DOHH2 (cell line): ENCODE data around the gene HOGA1.
A peak's percentile ranks its signal among the peaks of the same experiment; 100 is the strongest.

Experiments used
- H3F3A ChIP-seq: fragments of 200-600 bp; sonication (generic), shearing (Covaris generic); 2 replicates; pipeline ENCODE4 v1.6.0; 2016; ENCODE audit warnings: antibody characterized with exemption, mild to moderate bottlenecking; ENCODE audit not compliant: control insufficient read depth, insufficient read depth
- H3K27ac ChIP-seq: fragments of 200-600 bp; sonication (generic); 2 replicates; pipeline ENCODE4 v1.5.1; 2014; ENCODE audit warnings: low read depth, mild to moderate bottlenecking, low read length, moderate library complexity
- H3K27me3 ChIP-seq: fragments of 200-600 bp; sonication (generic); 2 replicates; pipeline ENCODE4 v1.6.1; 2014; ENCODE audit warnings: mild to moderate bottlenecking, low read length, mixed read lengths; ENCODE audit not compliant: control insufficient read depth
- H3K36me3 ChIP-seq: fragments of 200-600 bp; sonication (generic); 2 replicates; pipeline ENCODE4 v1.6.1; 2014; ENCODE audit warnings: mild to moderate bottlenecking, low read length, moderate library complexity, mixed read lengths; ENCODE audit not compliant: control insufficient read depth
- H3K4me1 ChIP-seq: fragments of 200-600 bp; sonication (generic); 2 replicates; pipeline ENCODE4 v1.6.1; 2014; ENCODE audit warnings: mild to moderate bottlenecking, low read length, mixed read lengths; ENCODE audit not compliant: control insufficient read depth
- H3K4me2 ChIP-seq: fragments of 200-600 bp; sonication (generic); 2 replicates; pipeline ENCODE4 v1.6.0; 2014; ENCODE audit warnings: mild to moderate bottlenecking, low read length, moderate library complexity
- H3K4me3 ChIP-seq: fragments of 200-600 bp; sonication (generic); 2 replicates; pipeline ENCODE4 v1.5.1; 2014; ENCODE audit warnings: mild to moderate bottlenecking, low read length, mixed read lengths
- H3K79me2 ChIP-seq: fragments of 200-600 bp; sonication (generic); 2 replicates; pipeline ENCODE4 v1.6.1; 2014; ENCODE audit warnings: mild to moderate bottlenecking, low read length, mixed read lengths; ENCODE audit not compliant: control insufficient read depth
- H3K9me2 ChIP-seq: fragments of 200-600 bp; sonication (generic); replicated peaks from 2 replicates; pipeline ENCODE4 v1.6.1; 2014; ENCODE audit warnings: mild to moderate bottlenecking, low read length, mixed read lengths; ENCODE audit not compliant: control insufficient read depth
- H3K9me3 ChIP-seq: fragments of 200-600 bp; sonication (generic); 2 replicates; pipeline ENCODE4 v1.6.1; 2014; ENCODE audit warnings: antibody characterized with exemption, low read length, mixed read lengths; ENCODE audit not compliant: control insufficient read depth, insufficient read depth
- H4K20me1 ChIP-seq: fragments of 200-600 bp; sonication (generic); 2 replicates; pipeline ENCODE4 v1.6.0; 2014; ENCODE audit warnings: low read depth, mild to moderate bottlenecking, antibody characterized with exemption, low read length, moderate library complexity; ENCODE audit not compliant: control insufficient read depth, insufficient read depth
- EZH2phosphoT487 ChIP-seq: fragments of 200-600 bp; sonication (generic); IDR thresholded peaks from 2 replicates; pipeline ENCODE4 v1.6.1; 2017; ENCODE audit warnings: borderline replicate concordance, mild to moderate bottlenecking, antibody characterized with exemption, low read length, moderate library complexity, mixed read lengths
- TF ChIP-seq, protein P1 (sequence below): fragments of 200-600 bp; sonication (generic); IDR thresholded peaks from one replicate; pipeline ENCODE4 v1.5.1; 2014; ENCODE audit warnings: antibody characterized with exemption, mild to moderate bottlenecking, low read depth, low read length; ENCODE audit not compliant: poor library complexity, severe bottlenecking

HOGA1 gene

DNA sequence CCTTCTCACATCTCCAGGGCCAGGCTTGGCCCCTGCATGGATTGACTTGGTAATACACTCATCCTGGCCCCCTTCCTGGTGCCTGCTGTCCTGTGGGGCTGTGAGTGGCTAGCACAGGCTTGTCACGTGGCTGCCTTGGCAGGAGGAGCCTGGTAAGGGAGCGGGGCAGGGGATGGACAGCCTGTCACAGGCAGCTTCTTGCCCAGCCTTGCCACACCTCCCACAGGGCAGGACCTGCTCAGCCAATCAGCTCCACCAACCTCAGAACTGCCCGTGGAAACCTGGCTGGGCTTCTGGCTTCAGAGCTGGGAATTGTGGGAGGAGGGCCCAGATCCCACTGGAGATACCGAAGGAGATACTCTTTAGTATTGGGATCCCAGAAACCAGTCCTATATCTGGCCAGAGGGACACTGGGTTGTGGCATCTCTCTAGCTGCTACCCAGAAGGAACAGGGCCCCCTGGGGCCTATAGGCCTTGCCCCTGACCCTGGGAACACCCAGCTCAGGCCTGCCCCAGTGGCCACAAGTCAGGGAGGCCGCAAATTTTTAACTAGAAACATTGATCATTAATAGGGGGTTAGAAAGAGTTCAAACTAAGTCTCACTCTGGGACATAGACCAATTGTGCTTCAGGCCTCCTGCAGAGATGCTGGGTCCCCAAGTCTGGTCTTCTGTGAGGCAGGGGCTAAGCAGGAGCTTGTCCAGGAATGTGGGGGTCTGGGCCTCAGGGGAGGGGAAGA lies at the start of gene HOGA1:
TSS of gene HOGA1 (plus strand) at position 330 of the 738 bp plus-strand sequence. CDS start at position 645, 315 bp downstream.
- Histone ChIP-seq H3K79me2 (no peaks in the 10 kb centered on the region), H3F3A (no peaks in the 10 kb centered on the region), H3K4me3 (no peak within 1 kb of the TSS), H3K36me3 (no peaks in the 10 kb centered on the region), H4K20me1 (no peaks in the 10 kb centered on the region), H3K4me2 (no peak within 1 kb of the TSS), H3K27ac (no peak within 1 kb of the TSS), H3K9me3 (no peaks in the 10 kb centered on the region), H3K27me3 (no peaks in the 10 kb centered on the region), H3K4me1 (no peaks in the 10 kb centered on the region), H3K9me2 (no peaks in the 10 kb centered on the region)
- TF ChIP-seq EZH2phosphoT487: no peak
- TF ChIP-seq, protein P1, sequence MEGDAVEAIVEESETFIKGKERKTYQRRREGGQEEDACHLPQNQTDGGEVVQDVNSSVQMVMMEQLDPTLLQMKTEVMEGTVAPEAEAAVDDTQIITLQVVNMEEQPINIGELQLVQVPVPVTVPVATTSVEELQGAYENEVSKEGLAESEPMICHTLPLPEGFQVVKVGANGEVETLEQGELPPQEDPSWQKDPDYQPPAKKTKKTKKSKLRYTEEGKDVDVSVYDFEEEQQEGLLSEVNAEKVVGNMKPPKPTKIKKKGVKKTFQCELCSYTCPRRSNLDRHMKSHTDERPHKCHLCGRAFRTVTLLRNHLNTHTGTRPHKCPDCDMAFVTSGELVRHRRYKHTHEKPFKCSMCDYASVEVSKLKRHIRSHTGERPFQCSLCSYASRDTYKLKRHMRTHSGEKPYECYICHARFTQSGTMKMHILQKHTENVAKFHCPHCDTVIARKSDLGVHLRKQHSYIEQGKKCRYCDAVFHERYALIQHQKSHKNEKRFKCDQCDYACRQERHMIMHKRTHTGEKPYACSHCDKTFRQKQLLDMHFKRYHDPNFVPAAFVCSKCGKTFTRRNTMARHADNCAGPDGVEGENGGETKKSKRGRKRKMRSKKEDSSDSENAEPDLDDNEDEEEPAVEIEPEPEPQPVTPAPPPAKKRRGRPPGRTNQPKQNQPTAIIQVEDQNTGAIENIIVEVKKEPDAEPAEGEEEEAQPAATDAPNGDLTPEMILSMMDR: no peak

- Histone ChIP-seq H3K4me2 (no peak overlapping the region), H3K9me3 (no peaks in the 10 kb centered on the region), H3K27me3 (0 out of 2 replicates have a peak, but pooled peaks cover 2% of the 10 kb centered on the region), H3F3A (no peaks in the 10 kb centered on the region), H3K27ac (no peak overlapping the region), H3K4me1 (no peaks in the 10 kb centered on the region), H4K20me1 (0 out of 2 replicates have a peak, but pooled peaks cover 3% of the 10 kb centered on the region), H3K79me2 (no peaks in the 10 kb centered on the region), H3K4me3 (no peak overlapping the region), H3K9me2 (no peaks in the 10 kb centered on the region), H3K36me3 (no peaks in the 10 kb centered on the region)
- no peak for TF ChIP-seq EZH2phosphoT487
- TF ChIP-seq, protein P1: peak; percentile 79
Observed at GRCh38 chr10:97534746-97535367, 49.3 kb upstream of the HOGA1 start.

DNA sequence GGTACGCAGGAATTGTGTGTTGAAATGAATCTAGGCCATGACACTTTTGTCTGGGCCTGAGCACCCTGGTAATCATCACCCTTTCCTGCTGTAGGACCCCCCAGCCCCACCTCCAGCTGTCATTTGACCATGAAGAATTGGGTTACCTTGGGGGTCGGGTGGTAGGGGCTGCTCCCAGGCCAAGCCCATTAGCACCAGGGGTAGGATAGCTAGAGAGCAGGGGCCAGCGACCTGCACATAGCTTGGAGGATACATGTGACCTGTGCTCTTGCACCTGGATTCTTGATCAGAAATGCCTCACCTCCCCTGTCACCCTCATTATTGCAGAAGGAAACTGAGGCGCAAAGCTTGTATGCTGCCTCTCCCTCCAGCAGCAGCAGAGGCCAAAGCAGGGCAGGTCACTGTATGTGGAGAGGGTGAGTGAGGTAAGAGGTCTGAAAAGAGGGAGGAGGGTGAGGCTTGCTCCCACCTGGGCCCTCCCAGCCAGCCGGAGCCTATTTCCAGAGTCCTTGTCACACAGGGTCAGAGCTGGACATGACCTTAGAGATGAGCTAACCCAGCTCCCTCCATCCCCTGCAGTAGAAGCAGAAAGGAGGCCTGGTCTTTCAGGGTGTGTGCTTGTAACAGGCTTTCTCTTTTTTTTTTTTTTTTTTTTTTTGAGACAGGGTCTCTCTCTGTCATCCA lies 46.9 kb upstream of the HOGA1 start:
- Histone ChIP-seq H3K27me3 (peaks cover 2% of the 10 kb centered on the region; the same call in 1 of the 2 replicates), H3K4me2 (no peak overlapping the region), H3K36me3 (no peaks in the 10 kb centered on the region), H3K79me2 (no peaks in the 10 kb centered on the region), H3K9me2 (no peaks in the 10 kb centered on the region), H3F3A (no peaks in the 10 kb centered on the region), H4K20me1 (0 out of 2 replicates have a peak, but pooled peaks cover 3% of the 10 kb centered on the region), H3K9me3 (no peaks in the 10 kb centered on the region), H3K4me3 (no peak overlapping the region), H3K4me1 (no peaks in the 10 kb centered on the region), H3K27ac (no peak overlapping the region)
- no peak for TF ChIP-seq EZH2phosphoT487
- TF ChIP-seq, protein P1: no peak
